ENCODE results near the gene RAPGEF4.

The RAPGEF4 gene

DNA sequence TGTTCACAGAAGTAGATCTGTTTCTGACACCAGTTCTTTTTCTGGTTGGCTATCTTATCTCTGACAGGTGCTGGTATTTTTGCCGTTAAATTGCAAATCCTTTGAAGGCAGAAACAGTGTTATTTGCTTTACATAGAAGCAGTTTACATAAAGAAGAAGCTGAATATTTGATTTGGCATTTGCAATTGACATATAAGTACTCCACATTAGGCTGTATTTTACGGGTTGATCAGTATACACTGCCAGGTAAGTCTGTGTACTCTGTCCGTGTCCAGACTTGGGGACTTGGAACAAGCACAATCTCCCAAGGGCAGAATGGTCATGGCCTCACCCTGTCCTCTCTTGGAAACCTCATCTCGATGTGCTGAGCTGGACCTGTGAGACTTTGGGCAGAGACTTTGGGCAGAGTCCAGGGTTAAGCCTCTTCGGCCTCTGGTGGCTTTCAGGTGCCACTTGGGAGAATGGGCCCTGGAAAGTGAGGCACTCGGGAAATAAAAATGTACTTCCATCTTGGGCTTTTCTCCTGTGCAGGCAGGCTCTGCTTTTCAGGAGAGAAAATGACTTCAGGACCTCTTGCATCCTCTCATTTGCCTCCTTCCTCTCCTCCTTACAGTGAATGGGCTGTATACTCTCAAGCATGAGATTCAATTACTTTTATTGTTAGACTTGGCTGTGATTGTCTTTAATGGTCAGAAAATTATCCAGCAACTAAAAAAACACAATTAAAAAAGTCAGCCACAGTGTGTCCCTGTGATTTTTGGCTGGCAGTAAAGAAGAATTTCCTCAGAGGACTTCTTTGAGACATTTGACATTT, 108.5 kb downstream of the RAPGEF4 start:
- no peaks in the 10 kb centered on the region for H3K27me3 ChIP-seq (ENCODE audit: control insufficient read depth in 1 of 2, insufficient read depth in 2 of 2, low read length in 2 of 2)
- H3K27ac ChIP-seq (ENCODE audit: low read length): no peak overlapping the region
- no peaks in the 10 kb centered on the region for H3K36me3 ChIP-seq (ENCODE audit: control insufficient read depth in 2 of 2, insufficient read depth in 2 of 2, low read length in 2 of 2)
- no peaks in the 10 kb centered on the region for H3K9me3 ChIP-seq (ENCODE audit: control insufficient read depth in 2 of 2, low read length in 2 of 2)
- H3K4me3 ChIP-seq (ENCODE audit: low read length in 2 of 2): no peak overlapping the region
- no peaks in the 10 kb centered on the region for H3K4me1 ChIP-seq (ENCODE audit: control insufficient read depth, insufficient read depth, low read length)
- no peak overlapping the region for H3K9ac ChIP-seq (ENCODE audit: low read length in 2 of 2)

DNA sequence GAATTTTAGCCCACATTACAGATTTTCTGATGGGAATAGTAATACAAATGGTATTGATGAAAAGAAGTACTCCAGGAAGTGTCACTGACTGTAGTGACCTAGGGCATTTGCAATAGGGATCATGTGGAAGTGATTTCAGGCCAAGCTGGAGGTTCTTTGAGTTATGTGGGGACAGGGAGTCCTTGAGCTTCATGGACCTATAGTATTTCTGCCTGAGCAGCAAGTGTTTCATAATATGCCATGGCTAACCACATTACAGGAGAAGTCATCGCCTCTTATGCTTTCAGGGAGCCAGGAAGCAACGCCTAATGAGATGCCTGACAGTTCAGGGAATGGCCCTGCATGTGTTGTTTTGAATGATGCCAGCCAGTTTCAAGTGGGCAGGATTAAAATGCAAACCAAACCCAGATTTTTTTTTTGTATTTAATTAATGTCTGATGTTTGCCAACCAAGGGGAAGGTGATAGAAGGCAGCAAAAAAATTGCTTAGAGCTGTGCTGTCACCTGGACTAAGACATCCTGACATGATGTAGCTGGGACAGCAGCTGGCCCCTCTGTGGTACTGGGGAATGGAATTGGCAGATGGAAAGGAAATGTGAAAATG, 109.5 kb downstream of the RAPGEF4 start:
- Histone ChIP-seq H3K9ac (ENCODE audit: low read length in 2 of 2) (no peak overlapping the region), H3K4me3 (ENCODE audit: low read length in 2 of 2) (no peak overlapping the region), H3K9me3 (ENCODE audit: control insufficient read depth in 2 of 2, low read length in 2 of 2) (no peaks in the 10 kb centered on the region), H3K4me1 (ENCODE audit: control insufficient read depth, insufficient read depth, low read length) (no peaks in the 10 kb centered on the region), H3K27me3 (ENCODE audit: control insufficient read depth in 1 of 2, insufficient read depth in 2 of 2, low read length in 2 of 2) (no peaks in the 10 kb centered on the region), H3K36me3 (ENCODE audit: control insufficient read depth in 2 of 2, insufficient read depth in 2 of 2, low read length in 2 of 2) (no peaks in the 10 kb centered on the region), H3K27ac (ENCODE audit: low read length) (no peak overlapping the region)

DNA sequence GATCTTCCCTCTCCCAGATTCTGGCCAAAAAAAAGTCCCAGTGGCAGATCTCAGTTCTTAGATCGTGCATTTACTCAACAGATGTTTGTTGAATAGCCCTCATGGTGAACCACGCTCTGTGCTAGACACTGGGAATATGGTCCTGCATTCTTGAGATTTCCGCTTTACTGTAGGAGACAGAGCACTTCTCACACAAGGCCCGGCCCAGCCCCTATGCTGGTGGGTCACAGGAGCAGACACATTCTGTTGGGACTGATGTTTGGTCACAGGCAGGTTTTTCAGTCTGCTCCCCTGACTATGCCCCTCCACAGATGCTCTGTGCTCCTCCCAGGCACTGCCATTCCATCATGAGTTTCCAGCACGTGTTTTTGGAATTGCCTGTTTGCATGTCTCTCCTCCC, 110.9 kb downstream of the RAPGEF4 start:
- no peaks in the 10 kb centered on the region for H3K4me1 ChIP-seq (ENCODE audit: control insufficient read depth, insufficient read depth, low read length)
- no peaks in the 10 kb centered on the region for H3K27me3 ChIP-seq (ENCODE audit: control insufficient read depth in 1 of 2, insufficient read depth in 2 of 2, low read length in 2 of 2)
- H3K36me3 ChIP-seq (ENCODE audit: control insufficient read depth in 2 of 2, insufficient read depth in 2 of 2, low read length in 2 of 2): no peaks in the 10 kb centered on the region
- H3K9me3 ChIP-seq (ENCODE audit: control insufficient read depth in 2 of 2, low read length in 2 of 2): no peaks in the 10 kb centered on the region
- no peak overlapping the region for H3K4me3 ChIP-seq (ENCODE audit: low read length in 2 of 2)
- no peak overlapping the region for H3K27ac ChIP-seq (ENCODE audit: low read length)
- H3K9ac ChIP-seq (ENCODE audit: low read length in 2 of 2): no peak overlapping the region

DNA sequence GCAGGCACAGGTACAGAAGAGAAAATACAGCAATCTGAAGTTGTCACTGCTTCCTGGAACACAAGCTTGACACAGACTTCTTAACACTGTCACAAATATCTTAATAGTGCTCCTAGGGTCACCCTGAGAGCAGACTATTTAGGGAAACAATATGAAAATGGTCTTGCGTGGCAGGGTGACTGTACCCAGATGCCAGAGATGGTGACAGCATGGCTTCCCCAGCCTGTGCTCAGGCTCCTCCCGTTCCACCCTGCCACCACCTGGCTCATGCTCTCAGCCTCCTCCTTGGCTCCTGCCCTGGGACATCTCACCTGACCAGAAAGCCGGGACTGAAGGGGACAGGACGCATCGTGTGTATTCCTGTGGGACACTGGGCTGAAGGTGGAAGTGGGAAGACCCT, 111.5 kb downstream of the RAPGEF4 start:
- H3K9ac ChIP-seq (ENCODE audit: low read length in 2 of 2): no peak overlapping the region
- no peaks in the 10 kb centered on the region for H3K27me3 ChIP-seq (ENCODE audit: control insufficient read depth in 1 of 2, insufficient read depth in 2 of 2, low read length in 2 of 2)
- no peaks in the 10 kb centered on the region for H3K9me3 ChIP-seq (ENCODE audit: control insufficient read depth in 2 of 2, low read length in 2 of 2)
- no peaks in the 10 kb centered on the region for H3K36me3 ChIP-seq (ENCODE audit: control insufficient read depth in 2 of 2, insufficient read depth in 2 of 2, low read length in 2 of 2)
- no peak overlapping the region for H3K27ac ChIP-seq (ENCODE audit: low read length)
- H3K4me3 ChIP-seq (ENCODE audit: low read length in 2 of 2): no peak overlapping the region
- no peaks in the 10 kb centered on the region for H3K4me1 ChIP-seq (ENCODE audit: control insufficient read depth, insufficient read depth, low read length)

DNA sequence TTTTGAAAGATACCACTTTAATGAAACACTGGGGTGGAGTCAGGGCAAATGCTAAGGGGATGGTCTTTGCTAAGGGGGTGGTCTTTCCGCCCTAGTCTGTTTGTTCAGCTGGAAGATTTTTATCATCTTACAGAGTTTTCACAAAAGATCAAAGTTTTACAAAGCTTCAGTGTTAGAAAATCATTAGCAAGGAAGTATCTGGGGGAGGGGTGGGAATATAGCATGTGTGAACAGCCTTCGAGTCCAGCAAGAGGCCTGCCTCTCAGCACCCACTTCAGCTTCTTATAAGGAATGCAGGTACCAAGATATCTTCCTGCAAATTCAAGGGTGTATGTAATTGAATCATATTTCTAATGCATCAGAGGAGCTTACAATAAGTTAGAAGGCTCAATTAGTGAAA, 112.9 kb downstream of the RAPGEF4 start:
- no peaks in the 10 kb centered on the region for H3K27me3 ChIP-seq (ENCODE audit: control insufficient read depth in 1 of 2, insufficient read depth in 2 of 2, low read length in 2 of 2)
- no peak overlapping the region for H3K4me3 ChIP-seq (ENCODE audit: low read length in 2 of 2)
- H3K36me3 ChIP-seq (ENCODE audit: control insufficient read depth in 2 of 2, insufficient read depth in 2 of 2, low read length in 2 of 2): no peaks in the 10 kb centered on the region
- no peaks in the 10 kb centered on the region for H3K4me1 ChIP-seq (ENCODE audit: control insufficient read depth, insufficient read depth, low read length)
- no peaks in the 10 kb centered on the region for H3K9me3 ChIP-seq (ENCODE audit: control insufficient read depth in 2 of 2, low read length in 2 of 2)
- H3K9ac ChIP-seq (ENCODE audit: low read length in 2 of 2): no peak overlapping the region
- H3K27ac ChIP-seq (ENCODE audit: low read length): no peak overlapping the region

DNA sequence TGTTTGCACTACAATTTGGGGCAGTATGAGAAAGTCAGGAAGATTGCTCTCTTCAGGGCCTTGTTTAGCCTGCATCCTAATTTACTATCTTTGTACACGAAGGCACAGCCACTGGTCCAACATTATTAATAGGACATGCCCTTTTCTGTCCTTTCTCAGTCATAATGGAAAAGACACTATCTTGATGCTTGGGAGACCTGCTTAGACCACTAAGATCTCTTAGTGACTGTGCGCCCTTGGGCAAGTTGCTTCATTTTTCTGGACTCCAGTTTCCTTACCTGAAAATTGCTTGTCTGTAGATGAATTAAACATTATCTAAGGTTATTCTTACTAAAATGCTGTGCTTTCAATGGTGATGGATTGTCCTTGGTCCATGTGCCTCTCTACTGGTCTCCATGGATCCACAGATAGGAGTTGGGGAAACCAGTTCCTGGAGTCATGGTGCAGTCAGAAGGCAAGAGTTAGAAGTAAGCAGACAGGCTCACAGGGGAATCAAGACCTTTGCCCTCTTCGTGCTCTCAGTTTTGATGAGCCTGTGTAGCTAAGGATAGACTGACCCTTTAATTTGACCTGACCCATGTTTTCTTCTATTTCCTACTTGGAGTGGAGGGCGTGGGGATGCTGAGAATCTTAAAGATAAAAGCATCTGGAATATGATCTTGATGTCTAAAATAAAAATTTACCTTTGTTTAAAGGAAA, 114.0 kb downstream of the RAPGEF4 start:
- no peaks in the 10 kb centered on the region for H3K9me3 ChIP-seq (ENCODE audit: control insufficient read depth in 2 of 2, low read length in 2 of 2)
- H3K27ac ChIP-seq (ENCODE audit: low read length): no peak overlapping the region
- no peak overlapping the region for H3K4me3 ChIP-seq (ENCODE audit: low read length in 2 of 2)
- no peaks in the 10 kb centered on the region for H3K36me3 ChIP-seq (ENCODE audit: control insufficient read depth in 2 of 2, insufficient read depth in 2 of 2, low read length in 2 of 2)
- H3K9ac ChIP-seq (ENCODE audit: low read length in 2 of 2): no peak overlapping the region
- H3K4me1 ChIP-seq (ENCODE audit: control insufficient read depth, insufficient read depth, low read length): no peaks in the 10 kb centered on the region
- no peaks in the 10 kb centered on the region for H3K27me3 ChIP-seq (ENCODE audit: control insufficient read depth in 1 of 2, insufficient read depth in 2 of 2, low read length in 2 of 2)

DNA sequence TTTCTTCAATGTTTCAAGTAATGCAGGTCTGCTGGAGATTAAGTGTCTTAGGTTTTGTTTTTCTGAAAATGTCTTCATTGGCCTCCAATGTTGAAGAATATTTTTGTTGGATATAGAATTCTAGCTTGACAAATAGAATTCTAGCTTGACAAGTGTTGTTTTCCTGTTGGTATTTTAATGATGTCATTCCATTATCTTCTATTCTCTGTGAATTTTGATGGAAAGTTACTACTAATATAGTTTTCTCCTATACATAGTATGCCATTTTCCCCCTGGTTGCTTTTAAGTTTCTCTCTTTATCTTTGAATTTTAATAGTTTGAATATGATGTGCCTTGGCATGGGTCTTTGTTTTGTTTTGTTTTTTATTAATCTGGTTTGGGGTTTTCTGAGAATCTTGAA, 119.9 kb downstream of the RAPGEF4 start:
- Histone ChIP-seq H3K9me3 (ENCODE audit: control insufficient read depth in 2 of 2, low read length in 2 of 2) (no peaks in the 10 kb centered on the region), H3K9ac (ENCODE audit: low read length in 2 of 2) (no peak overlapping the region), H3K27ac (ENCODE audit: low read length) (no peak overlapping the region), H3K27me3 (ENCODE audit: control insufficient read depth in 1 of 2, insufficient read depth in 2 of 2, low read length in 2 of 2) (no peaks in the 10 kb centered on the region), H3K36me3 (ENCODE audit: control insufficient read depth in 2 of 2, insufficient read depth in 2 of 2, low read length in 2 of 2) (no peaks in the 10 kb centered on the region), H3K4me3 (ENCODE audit: low read length in 2 of 2) (no peak overlapping the region), H3K4me1 (ENCODE audit: control insufficient read depth, insufficient read depth, low read length) (no peaks in the 10 kb centered on the region)

DNA sequence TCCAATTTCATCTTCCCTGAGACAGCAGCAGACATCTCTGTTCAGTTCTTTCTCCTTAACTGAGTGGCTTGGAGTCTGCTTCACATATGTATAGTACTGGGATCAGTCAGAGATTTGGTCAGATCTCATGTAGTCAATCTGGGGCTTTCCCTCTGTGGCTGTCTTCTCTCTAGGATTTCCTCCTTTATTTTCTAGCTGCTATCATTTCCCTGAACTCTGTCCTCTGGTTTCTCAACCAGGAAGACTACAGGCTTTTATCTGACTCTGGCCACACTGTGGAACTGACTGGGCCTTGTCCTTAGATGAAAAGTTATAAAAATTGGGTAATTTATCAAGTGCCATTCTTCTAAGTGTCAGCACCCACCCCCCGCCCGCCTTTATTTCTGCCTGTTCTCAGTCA, 121.0 kb downstream of the RAPGEF4 start:
- Histone ChIP-seq H3K27ac (ENCODE audit: low read length) (no peak overlapping the region), H3K36me3 (ENCODE audit: control insufficient read depth in 2 of 2, insufficient read depth in 2 of 2, low read length in 2 of 2) (no peaks in the 10 kb centered on the region), H3K4me3 (ENCODE audit: low read length in 2 of 2) (no peak overlapping the region), H3K27me3 (ENCODE audit: control insufficient read depth in 1 of 2, insufficient read depth in 2 of 2, low read length in 2 of 2) (peaks cover 0 to 3% of the 10 kb centered on the region in 2 donors), H3K4me1 (ENCODE audit: control insufficient read depth, insufficient read depth, low read length) (no peaks in the 10 kb centered on the region), H3K9ac (ENCODE audit: low read length in 2 of 2) (no peak overlapping the region), H3K9me3 (ENCODE audit: control insufficient read depth in 2 of 2, low read length in 2 of 2) (no peaks in the 10 kb centered on the region)

DNA sequence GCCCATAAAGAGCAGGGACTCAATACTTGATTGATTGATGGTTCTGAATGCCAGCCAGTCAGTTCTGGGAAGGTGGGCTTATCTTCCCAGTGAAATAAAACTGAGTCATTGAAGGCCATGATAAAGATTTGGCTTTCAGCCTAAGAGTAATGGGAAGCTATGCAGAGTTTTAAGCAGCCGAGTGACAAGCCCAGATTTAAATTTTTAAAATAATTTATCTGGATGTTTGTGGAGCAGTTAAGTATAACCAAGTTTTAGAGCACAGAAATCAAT, 122.8 kb downstream of the RAPGEF4 start:
- no peaks in the 10 kb centered on the region for H3K4me1 ChIP-seq (ENCODE audit: control insufficient read depth, insufficient read depth, low read length)

DNA sequence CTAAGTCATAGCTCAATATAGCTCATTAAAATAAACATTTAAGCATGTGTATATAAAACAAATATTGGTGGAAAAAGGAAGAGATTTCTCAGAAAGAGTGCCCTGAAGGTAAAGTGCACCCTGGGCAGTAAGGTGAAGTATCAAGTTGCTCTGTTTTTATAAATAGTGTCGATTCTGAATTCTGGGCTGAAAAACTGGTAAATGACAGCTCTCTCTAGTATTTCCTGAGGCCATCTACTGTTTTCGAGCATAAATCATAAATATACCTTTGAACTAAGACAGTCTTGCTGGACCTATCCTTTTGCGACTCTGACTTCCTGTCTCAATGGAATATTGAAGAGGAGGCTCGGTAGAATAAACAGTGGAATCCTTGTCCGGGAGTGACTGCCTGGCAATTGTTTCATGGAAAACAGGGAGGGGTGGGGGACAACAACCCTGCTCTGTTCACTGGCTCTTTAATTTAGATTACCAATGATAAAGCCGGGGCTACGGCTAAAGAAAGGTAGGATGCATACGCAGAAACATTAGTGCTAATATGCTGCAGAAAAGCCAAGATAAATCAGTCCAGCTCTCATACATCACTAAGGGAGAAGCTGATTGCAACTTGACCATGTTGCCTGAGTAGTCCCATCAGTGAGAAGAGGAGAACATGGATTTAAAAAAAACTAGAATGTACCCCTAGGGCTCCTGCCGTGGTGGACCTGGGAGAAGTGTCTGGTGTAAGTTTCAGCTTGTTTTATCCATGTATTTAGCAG, 124.1 kb downstream of the RAPGEF4 start:
- no peak overlapping the region for H3K4me3 ChIP-seq (ENCODE audit: low read length in 2 of 2)

More for the DNA sequence above, 122.8 kb downstream of the RAPGEF4 start:
- Histone ChIP-seq H3K9me3 (ENCODE audit: control insufficient read depth in 2 of 2, low read length in 2 of 2) (no peaks in the 10 kb centered on the region), H3K27ac (ENCODE audit: low read length) (no peak overlapping the region), H3K27me3 (ENCODE audit: control insufficient read depth in 1 of 2, insufficient read depth in 2 of 2, low read length in 2 of 2) (peaks cover 0 to 3% of the 10 kb centered on the region in 2 donors), H3K9ac (ENCODE audit: low read length in 2 of 2) (no peak overlapping the region), H3K36me3 (ENCODE audit: control insufficient read depth in 2 of 2, insufficient read depth in 2 of 2, low read length in 2 of 2) (no peaks in the 10 kb centered on the region), H3K4me3 (ENCODE audit: low read length in 2 of 2) (no peak overlapping the region)

More for the DNA sequence above, 124.1 kb downstream of the RAPGEF4 start:
- Histone ChIP-seq H3K9ac (ENCODE audit: low read length in 2 of 2) (no peak overlapping the region), H3K27ac (ENCODE audit: low read length) (no peak overlapping the region), H3K27me3 (ENCODE audit: control insufficient read depth in 1 of 2, insufficient read depth in 2 of 2, low read length in 2 of 2) (peaks cover 0 to 3% of the 10 kb centered on the region in 2 donors), H3K36me3 (ENCODE audit: control insufficient read depth in 2 of 2, insufficient read depth in 2 of 2, low read length in 2 of 2) (no peaks in the 10 kb centered on the region), H3K9me3 (ENCODE audit: control insufficient read depth in 2 of 2, low read length in 2 of 2) (no peaks in the 10 kb centered on the region), H3K4me1 (ENCODE audit: control insufficient read depth, insufficient read depth, low read length) (no peaks in the 10 kb centered on the region)

Data from stomach smooth muscle (tissue), 2 donors.